Measurements from ENCODE around the gene C3orf18.

C3orf18 gene

GRCh38 chr3:50604110-50604621, 36.6 kb upstream of the C3orf18 start:
- H3K27me3 ChIP-seq (ENCODE audit: control insufficient read depth in 5 of 5, insufficient read depth in 4 of 5, low read length in 5 of 5), result peaks cover 0 to 6% (median 0%) of the 10 kb centered on the region in 5 donors
- peak overlapping the region in 1 of 5 donors; percentile 57 for H3K9ac ChIP-seq (ENCODE audit: low read length in 5 of 5)
- no peak overlapping the region for H3K4me3 ChIP-seq (ENCODE audit: low read depth in 1 of 5, low read length in 5 of 5)
- peaks cover 0 to 3% (median 0%) of the 10 kb centered on the region in 5 donors for H3K9me3 ChIP-seq (ENCODE audit: control insufficient read depth in 5 of 5, low read length in 5 of 5)
- H3K27ac ChIP-seq (ENCODE audit: low read depth, low read length), result peak overlapping the region; percentile 99
- peaks cover 0 to 48% (median 33%) of the 10 kb centered on the region in 5 donors for H3K36me3 ChIP-seq (ENCODE audit: control insufficient read depth in 5 of 5, insufficient read depth in 5 of 5, low read length in 5 of 5)
- peaks cover 31 to 99% (median 82%) of the 10 kb centered on the region in 5 donors for H3K4me1 ChIP-seq (ENCODE audit: control insufficient read depth in 5 of 5, insufficient read depth in 5 of 5, low read length in 5 of 5)

- peak overlapping the region in 1 of 5 donors; percentile 85 for H3K9ac ChIP-seq (ENCODE audit: low read length in 5 of 5)
- no peak overlapping the region for H3K4me3 ChIP-seq (ENCODE audit: low read depth in 1 of 5, low read length in 5 of 5)
- peaks cover 0 to 3% (median 0%) of the 10 kb centered on the region in 5 donors for H3K9me3 ChIP-seq (ENCODE audit: control insufficient read depth in 5 of 5, low read length in 5 of 5)
- peaks cover 0 to 46% (median 33%) of the 10 kb centered on the region in 5 donors for H3K36me3 ChIP-seq (ENCODE audit: control insufficient read depth in 5 of 5, insufficient read depth in 5 of 5, low read length in 5 of 5)
- H3K27ac ChIP-seq (ENCODE audit: low read depth, low read length), result peak overlapping the region; percentile 99
- peaks cover 31 to 92% (median 75%) of the 10 kb centered on the region in 5 donors for H3K4me1 ChIP-seq (ENCODE audit: control insufficient read depth in 5 of 5, insufficient read depth in 5 of 5, low read length in 5 of 5)
- H3K27me3 ChIP-seq (ENCODE audit: control insufficient read depth in 5 of 5, insufficient read depth in 4 of 5, low read length in 5 of 5), result peaks cover 0 to 6% (median 0%) of the 10 kb centered on the region in 5 donors
Measured at GRCh38 chr3:50603261-50604109, 35.9 kb upstream of the C3orf18 start.

- peaks cover 0 to 38% (median 28%) of the 10 kb centered on the region in 5 donors for H3K36me3 ChIP-seq (ENCODE audit: control insufficient read depth in 5 of 5, insufficient read depth in 5 of 5, low read length in 5 of 5)
- H3K4me1 ChIP-seq (ENCODE audit: control insufficient read depth in 5 of 5, insufficient read depth in 5 of 5, low read length in 5 of 5), result peaks cover 31 to 84% (median 68%) of the 10 kb centered on the region in 5 donors
- H3K4me3 ChIP-seq (ENCODE audit: low read depth in 1 of 5, low read length in 5 of 5), result peak overlapping the region in 1 of 5 donors; percentile 22
- H3K9ac ChIP-seq (ENCODE audit: low read length in 5 of 5), result peak overlapping the region in 3 of 5 donors; percentile 85 to 100 (median 92)
- H3K27ac ChIP-seq (ENCODE audit: low read depth, low read length), result peak overlapping the region; percentile 99
- H3K27me3 ChIP-seq (ENCODE audit: control insufficient read depth in 5 of 5, insufficient read depth in 4 of 5, low read length in 5 of 5), result peaks cover 0 to 6% (median 0%) of the 10 kb centered on the region in 5 donors
- peaks cover 0 to 3% (median 0%) of the 10 kb centered on the region in 5 donors for H3K9me3 ChIP-seq (ENCODE audit: control insufficient read depth in 5 of 5, low read length in 5 of 5)
Measured at GRCh38 chr3:50602595-50603191, 35.1 kb upstream of the C3orf18 start.

GRCh38 chr3:50600841-50601591, 33.5 kb upstream of the C3orf18 start:
- peaks cover 29 to 68% (median 55%) of the 10 kb centered on the region in 5 donors for H3K4me1 ChIP-seq (ENCODE audit: control insufficient read depth in 5 of 5, insufficient read depth in 5 of 5, low read length in 5 of 5)
- peak overlapping the region; percentile 16 to 55 (median 42) for H3K4me3 ChIP-seq (ENCODE audit: low read depth in 1 of 5, low read length in 5 of 5)
- H3K27ac ChIP-seq (ENCODE audit: low read depth, low read length), result peak overlapping the region; percentile 99

GRCh38 chr3:50600141-50600753, 32.7 kb upstream of the C3orf18 start:
- Histone ChIP-seq H3K9me3 (ENCODE audit: control insufficient read depth in 5 of 5, low read length in 5 of 5) (peaks cover 0 to 3% (median 0%) of the 10 kb centered on the region in 5 donors), H3K4me1 (ENCODE audit: control insufficient read depth in 5 of 5, insufficient read depth in 5 of 5, low read length in 5 of 5) (peaks cover 29 to 60% (median 47%) of the 10 kb centered on the region in 5 donors), H3K9ac (ENCODE audit: low read length in 5 of 5) (peak overlapping the region in 3 of 5 donors; percentile 12 to 85 (median 49)), H3K27me3 (ENCODE audit: control insufficient read depth in 5 of 5, insufficient read depth in 4 of 5, low read length in 5 of 5) (peaks cover 0 to 6% (median 0%) of the 10 kb centered on the region in 5 donors), H3K36me3 (ENCODE audit: control insufficient read depth in 5 of 5, insufficient read depth in 5 of 5, low read length in 5 of 5) (peaks cover 0 to 16% (median 9%) of the 10 kb centered on the region in 5 donors), H3K27ac (ENCODE audit: low read depth, low read length) (peak overlapping the region; percentile 99), H3K4me3 (ENCODE audit: low read depth in 1 of 5, low read length in 5 of 5) (no peak overlapping the region)

More at GRCh38 chr3:50600841-50601591, 33.5 kb upstream of the C3orf18 start:
- H3K36me3 ChIP-seq (ENCODE audit: control insufficient read depth in 5 of 5, insufficient read depth in 5 of 5, low read length in 5 of 5), result peaks cover 0 to 22% (median 13%) of the 10 kb centered on the region in 5 donors
- peaks cover 0 to 6% (median 0%) of the 10 kb centered on the region in 5 donors for H3K27me3 ChIP-seq (ENCODE audit: control insufficient read depth in 5 of 5, insufficient read depth in 4 of 5, low read length in 5 of 5)
- H3K9ac ChIP-seq (ENCODE audit: low read length in 5 of 5), result peak overlapping the region; percentile 60 to 100 (median 88)
- peaks cover 0 to 3% (median 0%) of the 10 kb centered on the region in 5 donors for H3K9me3 ChIP-seq (ENCODE audit: control insufficient read depth in 5 of 5, low read length in 5 of 5)

- peaks cover 0 to 6% (median 0%) of the 10 kb centered on the region in 5 donors for H3K27me3 ChIP-seq (ENCODE audit: control insufficient read depth in 5 of 5, insufficient read depth in 4 of 5, low read length in 5 of 5)
- peaks cover 0 to 3% (median 0%) of the 10 kb centered on the region in 5 donors for H3K9me3 ChIP-seq (ENCODE audit: control insufficient read depth in 5 of 5, low read length in 5 of 5)
- peaks cover 27 to 55% (median 42%) of the 10 kb centered on the region in 5 donors for H3K4me1 ChIP-seq (ENCODE audit: control insufficient read depth in 5 of 5, insufficient read depth in 5 of 5, low read length in 5 of 5)
- peak overlapping the region; percentile 99 for H3K27ac ChIP-seq (ENCODE audit: low read depth, low read length)
- peaks cover 0 to 12% (median 6%) of the 10 kb centered on the region in 5 donors for H3K36me3 ChIP-seq (ENCODE audit: control insufficient read depth in 5 of 5, insufficient read depth in 5 of 5, low read length in 5 of 5)
- H3K9ac ChIP-seq (ENCODE audit: low read length in 5 of 5), result peak overlapping the region in 1 of 5 donors; percentile 20
- H3K4me3 ChIP-seq (ENCODE audit: low read depth in 1 of 5, low read length in 5 of 5), result no peak overlapping the region
Measured at GRCh38 chr3:50599716-50600118, 32.2 kb upstream of the C3orf18 start.

- H3K4me1 ChIP-seq (ENCODE audit: control insufficient read depth in 5 of 5, insufficient read depth in 5 of 5, low read length in 5 of 5), result peaks cover 25 to 51% (median 40%) of the 10 kb centered on the region in 5 donors
- H3K9me3 ChIP-seq (ENCODE audit: control insufficient read depth in 5 of 5, low read length in 5 of 5), result peaks cover 0 to 3% (median 0%) of the 10 kb centered on the region in 5 donors
- H3K27ac ChIP-seq (ENCODE audit: low read depth, low read length), result peak overlapping the region; percentile 99
- H3K36me3 ChIP-seq (ENCODE audit: control insufficient read depth in 5 of 5, insufficient read depth in 5 of 5, low read length in 5 of 5), result peaks cover 0 to 7% (median under 1%) of the 10 kb centered on the region in 5 donors
- H3K27me3 ChIP-seq (ENCODE audit: control insufficient read depth in 5 of 5, insufficient read depth in 4 of 5, low read length in 5 of 5), result peaks cover 0 to 6% (median 0%) of the 10 kb centered on the region in 5 donors
- H3K9ac ChIP-seq (ENCODE audit: low read length in 5 of 5), result no peak overlapping the region
- no peak overlapping the region for H3K4me3 ChIP-seq (ENCODE audit: low read depth in 1 of 5, low read length in 5 of 5)
Measured at GRCh38 chr3:50599115-50599715, 31.7 kb upstream of the C3orf18 start.

GRCh38 chr3:50594253-50594785, 26.8 kb upstream of the C3orf18 start:
- peaks cover 7 to 32% (median 24%) of the 10 kb centered on the region in 5 donors for H3K4me1 ChIP-seq (ENCODE audit: control insufficient read depth in 5 of 5, insufficient read depth in 5 of 5, low read length in 5 of 5)
- H3K4me3 ChIP-seq (ENCODE audit: low read depth in 1 of 5, low read length in 5 of 5), result no peak overlapping the region
- H3K27me3 ChIP-seq (ENCODE audit: control insufficient read depth in 5 of 5, insufficient read depth in 4 of 5, low read length in 5 of 5), result no peaks in the 10 kb centered on the region
- no peak overlapping the region for H3K9ac ChIP-seq (ENCODE audit: low read length in 5 of 5)
- no peak overlapping the region for H3K27ac ChIP-seq (ENCODE audit: low read depth, low read length)
- H3K36me3 ChIP-seq (ENCODE audit: control insufficient read depth in 5 of 5, insufficient read depth in 5 of 5, low read length in 5 of 5), result no peaks in the 10 kb centered on the region
- no peaks in the 10 kb centered on the region for H3K9me3 ChIP-seq (ENCODE audit: control insufficient read depth in 5 of 5, low read length in 5 of 5)
